GM18498 (cell line): ENCODE data around the gene RABGEF1.
"Not testable (repeated sequence)": the region's sequence is repeated elsewhere in the genome, so short reads cannot be mapped to it uniquely, and the experiment has no call there.

ENCODE experiments used
- ATAC-seq: cut with Tn5 transposase; IDR thresholded peaks from one replicate; pipeline ENCODE4 v1.9.1; 2021; ENCODE audit warnings: mild to moderate bottlenecking, moderate library complexity; ENCODE audit not compliant: unreplicated experiment

RABGEF1 gene

DNA sequence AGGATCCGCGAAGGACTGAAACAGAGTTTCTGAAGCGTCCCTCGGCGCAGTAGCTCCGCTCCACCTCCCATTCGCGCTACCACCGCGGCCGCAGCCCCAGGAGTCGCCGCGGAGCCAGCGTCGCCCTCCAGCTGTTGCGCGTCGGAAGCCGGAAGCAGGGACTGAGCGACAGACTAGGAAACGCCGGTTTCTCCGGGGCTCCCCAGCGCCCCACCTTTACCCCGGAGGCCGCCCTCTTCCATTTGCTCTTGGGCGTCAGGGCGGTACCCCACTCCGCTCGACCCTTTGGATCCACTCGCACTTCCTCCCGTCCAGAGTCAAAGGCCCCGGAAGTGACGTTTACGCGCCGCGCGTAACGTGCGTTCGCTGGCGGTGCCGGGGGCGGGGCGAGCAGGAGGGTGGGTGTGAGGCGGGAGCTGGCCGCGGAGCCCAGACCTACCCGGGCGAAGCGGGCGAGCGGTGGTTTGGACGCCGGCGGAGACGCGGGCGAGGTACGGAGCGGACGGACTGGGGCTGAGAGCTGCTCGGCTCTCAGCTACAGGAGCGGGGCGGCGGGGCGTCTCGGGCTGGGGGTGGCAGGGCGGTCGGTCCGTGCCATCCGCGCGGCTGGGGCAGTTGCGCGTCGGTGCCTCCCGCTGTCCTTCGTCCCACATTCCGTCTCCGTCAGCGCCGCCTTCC lies at the start of gene RABGEF1:
Gene RABGEF1 (plus strand): TSS at position 432 of the 678 bp plus-strand sequence. CDS start 31,167 bp downstream, outside the sequence.
- peak; percentile 86 for ATAC-seq

- ATAC-seq, result no peak
These were observed 47.2 kb upstream of the RABGEF1 start for GRCh38 chr7:66693331-66693730.

GRCh38 chr7:66694286-66694685 lies 46.2 kb upstream of the RABGEF1 start:
- no peak for ATAC-seq

- ATAC-seq, result not testable (repeated sequence)
These were observed 45.1 kb upstream of the RABGEF1 start for GRCh38 chr7:66695417-66695816.

GRCh38 chr7:66696134-66696533 lies 44.4 kb upstream of the RABGEF1 start:
- not testable (repeated sequence) for ATAC-seq

DNA sequence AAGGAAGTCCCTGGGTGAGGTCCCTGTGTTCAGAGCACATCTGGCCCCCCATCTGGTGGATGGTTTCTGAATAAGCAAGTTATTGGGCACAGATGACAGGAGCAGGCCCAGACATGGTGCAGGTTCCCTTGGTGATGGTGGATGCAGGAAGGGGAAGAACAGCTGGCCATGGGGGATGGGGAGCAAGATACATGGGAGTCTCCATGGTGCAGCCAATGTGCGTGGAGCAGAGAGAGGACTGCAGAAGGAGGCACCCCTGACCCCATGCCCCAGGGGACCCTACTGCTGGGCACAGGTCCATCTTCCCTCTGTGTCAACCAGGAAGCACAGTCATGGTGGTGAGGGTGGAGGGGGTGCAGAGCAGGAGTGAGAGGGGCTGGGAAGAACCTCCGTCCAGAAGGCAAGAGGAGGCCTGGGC lies 43.8 kb upstream of the RABGEF1 start:
- ATAC-seq, result no peak

DNA sequence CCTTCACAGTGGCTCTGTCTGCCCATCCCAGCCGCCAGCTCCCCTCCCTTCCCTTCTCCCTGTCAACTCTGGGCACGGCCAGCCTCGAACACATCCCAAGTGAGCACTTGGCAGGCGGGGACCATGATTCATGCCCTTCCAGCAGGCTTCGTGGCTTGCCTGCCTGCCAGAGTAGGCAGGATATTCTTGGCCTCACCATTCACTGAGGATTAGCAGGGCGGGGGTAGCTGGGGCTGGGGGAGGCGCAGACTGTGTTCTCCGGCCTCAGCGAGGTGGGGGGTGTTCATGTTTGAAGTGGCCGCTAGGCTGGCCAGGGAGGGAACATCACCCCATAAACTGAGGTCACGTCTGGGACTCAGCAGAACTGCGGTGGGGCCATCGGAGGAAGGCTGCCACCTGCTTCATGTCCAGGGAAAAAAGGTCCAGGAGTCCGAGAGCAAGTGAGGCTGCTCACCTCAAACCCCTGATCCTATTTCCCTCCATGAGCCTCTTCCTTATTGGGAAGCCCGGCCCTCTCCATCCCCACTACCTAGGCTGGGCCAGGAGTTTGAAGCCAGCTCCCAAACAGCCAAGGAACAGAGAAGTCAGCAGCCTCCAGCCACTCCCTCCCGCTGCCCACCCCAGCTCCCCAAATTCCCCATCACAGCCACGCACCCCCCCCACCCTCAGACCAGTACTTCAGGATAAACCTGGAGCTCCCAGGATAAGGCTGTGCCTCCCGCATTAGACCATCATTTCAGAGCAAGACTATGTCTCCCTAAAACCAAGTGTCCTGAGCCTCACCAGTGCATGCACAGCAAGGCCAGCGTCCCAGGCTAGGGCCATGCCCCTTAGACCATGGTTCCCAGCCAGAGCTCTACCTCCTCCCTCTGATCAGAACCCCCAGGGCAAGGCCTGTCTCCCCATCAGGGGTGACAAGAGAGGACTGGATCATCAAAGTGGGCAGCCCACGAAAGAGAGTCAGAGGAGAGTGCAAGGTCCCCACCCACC lies 42.8 kb upstream of the RABGEF1 start:
- no peak for ATAC-seq

DNA sequence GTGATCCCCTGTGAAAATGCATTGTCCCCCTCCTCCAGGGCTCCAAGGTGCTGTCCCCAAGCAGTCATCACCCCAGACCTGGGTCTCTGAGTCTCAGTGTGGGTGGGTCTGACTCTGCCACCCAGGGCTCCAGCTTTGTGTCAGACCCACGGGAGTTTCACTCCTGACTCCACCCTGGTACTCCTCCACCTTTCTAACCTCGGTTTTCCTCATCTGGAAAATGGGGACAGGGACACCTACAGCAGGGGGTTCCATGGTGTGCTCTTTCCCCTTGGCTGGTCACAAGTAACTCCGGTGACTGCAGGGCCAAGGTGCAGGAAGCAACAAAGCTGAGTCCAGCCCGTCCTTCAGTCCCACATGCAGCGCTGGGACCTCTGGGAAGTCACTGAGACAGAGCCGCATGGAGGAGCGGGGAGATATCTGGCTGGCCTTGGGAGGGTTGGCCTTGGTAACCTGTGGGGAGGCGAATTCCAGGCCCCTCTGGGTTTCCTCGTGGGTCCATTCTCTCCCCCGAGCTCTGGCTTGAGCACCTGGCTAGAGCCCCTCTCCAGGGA lies 41.8 kb upstream of the RABGEF1 start:
- ATAC-seq, result no peak

DNA sequence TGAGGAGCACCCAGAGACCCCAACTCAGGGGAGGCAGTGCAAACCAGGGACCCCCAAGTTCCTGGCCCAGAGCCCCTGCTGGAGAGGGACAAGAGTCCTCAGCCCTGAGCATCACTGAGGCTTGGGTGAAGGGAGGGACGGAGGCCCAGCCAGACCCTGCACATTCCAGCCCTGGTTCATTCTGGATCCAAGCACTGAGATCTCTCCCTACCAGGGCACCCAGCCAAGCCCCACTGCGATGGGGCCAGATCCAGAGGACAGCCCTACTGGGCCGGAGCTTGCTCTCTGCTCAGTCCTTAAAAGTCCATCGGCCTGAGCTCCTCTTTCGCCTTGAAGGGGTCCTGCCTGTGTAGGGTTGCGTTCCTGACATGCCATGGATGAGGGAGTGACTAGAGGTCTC lies 40.5 kb upstream of the RABGEF1 start:
- no peak for ATAC-seq

- no peak for ATAC-seq
These were observed 39.9 kb upstream of the RABGEF1 start for GRCh38 chr7:66700633-66701131.

- ATAC-seq, result no peak
These were observed 32.7 kb upstream of the RABGEF1 start for GRCh38 chr7:66707825-66708224.

DNA sequence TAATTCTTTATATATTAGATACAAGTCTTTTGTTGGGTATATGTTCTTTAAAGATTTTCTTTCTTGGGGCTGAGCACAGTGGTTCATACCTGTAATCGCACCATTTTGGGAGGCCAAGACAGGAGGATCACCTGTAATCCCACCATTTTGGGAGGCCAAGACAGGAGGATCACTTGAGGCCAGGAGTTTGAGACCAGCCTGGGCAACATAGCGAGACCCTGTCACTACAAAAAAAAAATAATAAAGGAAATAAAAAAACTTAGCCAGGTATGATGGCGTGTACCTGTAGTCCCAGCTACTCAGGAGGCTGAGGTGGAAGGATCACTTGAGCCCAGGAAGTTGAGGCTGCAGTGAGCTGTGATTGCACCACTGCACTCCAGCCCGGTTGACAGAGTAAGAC lies 29.8 kb upstream of the RABGEF1 start:
- not testable (repeated sequence) for ATAC-seq

GRCh38 chr7:66713687-66714086 lies 26.8 kb upstream of the RABGEF1 start:
- ATAC-seq, result no peak

GRCh38 chr7:66716634-66717033 lies 23.9 kb upstream of the RABGEF1 start:
- ATAC-seq, result not testable (repeated sequence)

GRCh38 chr7:66720561-66720960 lies 20.0 kb upstream of the RABGEF1 start:
- ATAC-seq, result no peak

- no peak for ATAC-seq
These were observed 14.7 kb upstream of the RABGEF1 start for GRCh38 chr7:66725843-66726242.

DNA sequence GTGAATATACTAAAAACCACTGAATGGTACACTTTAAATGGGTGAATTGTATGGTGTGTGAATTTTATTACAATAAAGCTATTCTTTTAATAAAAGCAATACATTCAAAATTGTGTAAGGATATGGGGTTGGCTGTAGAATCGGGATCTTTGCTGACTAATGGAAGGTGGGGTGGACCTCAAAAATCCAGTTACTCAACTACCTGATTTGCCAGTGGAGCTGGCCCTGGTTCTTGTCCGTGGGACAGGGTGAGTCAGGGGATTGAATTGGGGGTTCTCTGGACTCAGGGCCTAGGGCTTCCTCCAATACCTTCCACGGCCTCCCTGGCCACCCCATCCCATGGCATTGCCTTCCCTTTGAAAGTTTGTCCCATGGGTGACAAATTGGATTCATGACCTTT lies 13.5 kb upstream of the RABGEF1 start:
- no peak for ATAC-seq

- ATAC-seq, result no peak
These were observed 12.0 kb upstream of the RABGEF1 start for GRCh38 chr7:66728571-66728970.

DNA sequence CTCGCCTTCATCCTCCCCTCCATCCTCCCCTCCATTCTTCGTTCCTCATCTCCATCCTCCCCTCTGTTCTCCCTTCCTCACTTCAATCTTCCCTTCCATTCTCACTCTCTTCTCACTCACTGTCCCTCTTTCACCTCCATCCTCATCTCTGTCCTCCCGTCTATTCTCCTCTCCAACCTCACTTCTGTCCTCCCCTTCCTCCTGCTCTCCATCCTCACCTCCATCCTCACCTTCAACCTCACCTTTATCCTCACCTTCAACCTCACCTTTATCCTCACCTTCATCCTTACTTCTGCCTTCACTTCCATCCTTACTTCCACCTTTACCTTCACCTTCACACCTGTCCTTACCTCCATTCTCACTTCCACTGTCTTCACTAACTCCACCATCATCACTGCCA lies 11.3 kb upstream of the RABGEF1 start:
- no peak for ATAC-seq

DNA sequence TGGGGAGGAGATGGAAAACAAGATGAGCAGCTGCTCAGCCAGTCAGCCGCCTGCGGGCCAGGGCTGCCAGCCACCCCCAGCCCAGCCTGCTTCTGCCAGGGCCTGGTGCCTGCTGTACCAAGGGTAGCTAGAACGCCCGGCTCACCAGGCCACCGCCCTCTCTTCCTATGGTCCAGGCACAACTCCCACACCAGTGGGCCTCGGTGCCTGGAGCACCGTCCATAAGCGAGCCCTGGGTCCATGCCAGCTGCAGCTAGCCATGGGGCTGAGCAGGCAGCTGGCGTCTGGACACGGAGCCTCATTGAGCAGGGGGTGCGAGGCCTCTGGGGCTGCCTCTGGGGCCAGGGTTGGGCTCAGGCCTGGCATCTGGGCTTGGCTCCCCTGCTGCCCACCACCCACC lies 8.5 kb upstream of the RABGEF1 start:
- ATAC-seq, result no peak

GRCh38 chr7:66732439-66732838 lies 8.1 kb upstream of the RABGEF1 start:
- ATAC-seq, result no peak
